GM08714 (cell line): Measurements from ENCODE around the gene RCAN2.

Experiments
- H3K4me3 ChIP-seq: fragments of 200-500 bp; sonication (Bioruptor generic); 2 replicates; pipeline ENCODE4 v1.5.1; 2014; ENCODE audit warnings: mild to moderate bottlenecking, low read length, inconsistent platforms
- ZNF274 ChIP-seq: IDR thresholded peaks from 2 replicates; pipeline ENCODE4 v1.6.1; 2012; ENCODE audit warnings: mild to moderate bottlenecking, low read depth, low read length

RCAN2 gene

DNA sequence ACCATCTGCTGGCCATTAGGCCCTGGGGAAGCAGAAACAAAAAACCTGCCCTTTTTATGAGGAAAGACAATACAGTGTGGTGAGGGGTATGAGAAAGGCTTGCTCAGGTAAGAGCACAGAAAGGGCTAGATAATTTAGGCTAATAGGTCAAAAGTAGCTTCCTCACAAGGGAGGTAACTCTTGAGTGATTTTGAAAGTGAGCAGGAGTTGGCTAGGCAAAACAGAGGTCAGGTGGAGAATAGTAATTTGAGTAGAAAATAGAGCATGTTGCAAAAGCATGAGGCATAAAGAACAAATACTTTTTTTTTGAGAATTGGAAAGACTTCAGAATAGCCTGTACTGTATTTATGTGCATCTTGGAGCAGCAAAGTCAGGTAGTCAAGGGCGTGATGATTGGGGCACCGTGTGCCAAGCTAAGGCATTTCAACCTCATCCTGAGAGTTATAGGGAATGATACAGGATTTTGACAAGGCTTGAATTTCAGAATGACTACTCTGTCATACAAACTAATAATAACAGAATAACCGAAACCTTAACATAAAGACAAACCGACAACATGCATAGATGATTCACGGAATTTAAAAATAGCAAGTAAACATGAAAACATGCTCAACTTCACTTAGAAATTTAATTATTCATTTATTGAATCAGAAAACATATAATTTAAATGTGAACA, 197.5 kb downstream of the RCAN2 start:
- H3K4me3 ChIP-seq, result no peak overlapping the region
- TF ChIP-seq ZNF274, result no peak

DNA sequence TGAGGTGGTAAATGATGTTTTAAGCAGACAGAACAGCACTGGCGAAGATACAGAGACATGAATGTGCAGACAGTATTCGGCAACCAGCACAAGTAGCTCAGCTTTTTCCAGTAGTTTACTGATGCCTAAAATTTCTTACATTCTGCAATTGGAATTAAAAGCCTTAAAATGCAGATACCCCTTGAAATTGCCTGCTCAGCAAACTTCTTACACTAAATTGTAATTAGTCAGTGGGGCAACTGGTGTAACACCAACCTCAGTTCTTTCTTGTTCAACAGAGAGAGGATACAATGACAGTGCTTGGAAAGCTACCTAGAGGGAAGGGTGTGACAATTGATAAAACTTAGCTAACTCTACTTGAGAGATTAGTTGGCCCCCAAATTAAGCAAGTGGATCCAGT, 199.4 kb downstream of the RCAN2 start:
- TF ChIP-seq ZNF274, result no peak
- no peak overlapping the region for H3K4me3 ChIP-seq

DNA sequence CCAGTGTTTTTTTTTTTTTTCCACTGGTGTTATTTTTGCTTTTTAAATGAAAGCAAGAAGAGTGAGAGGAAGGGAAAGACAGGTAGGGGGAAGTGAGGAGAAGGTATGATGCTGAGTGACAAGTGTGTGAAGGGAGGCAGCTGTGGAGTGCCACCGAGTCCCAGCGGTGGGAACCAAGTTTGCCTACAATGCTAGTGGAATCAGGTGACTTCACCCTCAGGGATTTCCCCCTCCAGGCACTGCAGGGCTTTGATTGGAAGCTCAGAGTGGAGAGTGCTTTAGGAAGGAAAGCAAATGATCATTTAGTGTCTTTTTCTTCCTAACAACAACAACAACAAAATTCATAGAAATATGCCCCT, 200.0 kb downstream of the RCAN2 start:
- no peak for TF ChIP-seq ZNF274
- H3K4me3 ChIP-seq, result no peak overlapping the region

DNA sequence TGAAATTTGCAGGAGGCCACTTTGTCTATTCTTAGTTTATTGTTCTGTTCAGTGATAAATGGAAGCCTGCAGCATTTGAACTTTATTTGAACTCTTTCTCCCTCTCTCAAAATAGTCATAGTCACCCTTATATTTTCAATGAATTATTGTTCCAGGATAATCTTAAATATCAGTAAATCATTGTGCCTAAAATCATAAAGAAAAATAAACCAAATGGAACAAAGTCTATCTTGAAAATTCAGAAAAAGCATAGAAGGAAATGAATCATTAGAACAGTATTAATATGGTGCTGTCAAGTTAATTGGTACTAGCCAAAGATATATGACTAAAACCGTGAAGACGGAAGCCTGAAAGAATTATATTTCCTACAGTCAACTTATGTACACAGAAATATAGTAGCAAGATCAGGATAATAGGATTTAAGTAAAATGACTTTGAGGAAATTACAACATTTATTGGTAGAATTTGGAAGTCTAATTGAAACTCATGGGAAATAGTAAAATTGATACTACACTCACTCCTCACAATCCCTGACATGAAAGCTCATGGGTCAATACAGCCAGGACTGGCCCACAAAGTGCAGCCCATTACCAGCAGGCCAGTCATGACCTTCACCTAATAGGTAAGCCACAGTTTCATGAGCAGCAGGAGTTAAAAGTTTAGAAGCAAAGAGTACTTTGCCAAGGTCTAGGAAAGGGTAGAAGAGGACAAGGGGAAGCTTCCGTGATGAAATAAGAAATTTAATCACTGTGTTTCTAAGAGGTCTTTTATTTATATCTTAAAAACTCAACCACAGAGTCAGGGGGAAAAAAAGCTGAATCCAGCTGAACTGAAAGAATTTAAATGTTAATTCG, 200.6 kb downstream of the RCAN2 start:
- no peak for TF ChIP-seq ZNF274

DNA sequence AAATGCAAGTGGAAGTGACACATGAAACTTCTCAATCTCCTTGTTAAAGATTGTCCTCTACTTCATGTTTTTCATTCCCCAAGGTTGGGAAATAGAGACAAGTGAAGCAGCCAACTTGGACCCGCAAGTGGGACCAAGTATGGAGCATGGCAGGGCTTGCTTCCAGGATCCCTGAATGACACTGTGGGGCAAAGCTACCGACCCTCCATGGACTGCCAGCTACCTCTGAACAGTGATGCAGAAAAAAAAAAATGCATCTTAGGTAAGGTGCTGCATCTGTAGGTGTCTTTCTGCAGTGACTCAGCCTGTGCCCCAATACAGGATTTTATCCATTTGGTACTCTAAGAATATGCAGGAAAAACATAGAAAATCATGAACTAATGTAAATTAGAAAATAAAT, 201.4 kb downstream of the RCAN2 start:
- H3K4me3 ChIP-seq, result no peak overlapping the region
- TF ChIP-seq ZNF274, result no peak

More for the DNA sequence above, 200.6 kb downstream of the RCAN2 start:
- no peak overlapping the region for H3K4me3 ChIP-seq

DNA sequence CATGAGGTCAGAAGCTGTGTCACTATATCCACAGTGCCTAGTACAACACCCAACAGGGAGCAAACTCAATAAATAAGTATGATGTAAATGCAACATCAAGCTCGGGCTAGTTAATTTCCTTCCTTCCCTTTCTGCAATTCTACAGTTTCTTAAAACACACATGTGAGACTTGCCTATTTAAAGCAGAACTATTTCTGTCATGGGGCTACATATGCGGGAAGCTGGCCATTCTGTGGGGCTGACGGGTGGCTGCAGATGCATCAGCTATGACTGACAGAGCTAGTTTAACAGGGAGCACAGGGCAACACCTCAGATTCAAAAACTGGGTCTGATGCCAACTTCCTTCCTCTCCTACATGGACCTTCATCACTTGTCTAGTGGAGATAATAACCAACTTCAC, 202.4 kb downstream of the RCAN2 start:
- H3K4me3 ChIP-seq, result no peak overlapping the region
- no peak for TF ChIP-seq ZNF274

DNA sequence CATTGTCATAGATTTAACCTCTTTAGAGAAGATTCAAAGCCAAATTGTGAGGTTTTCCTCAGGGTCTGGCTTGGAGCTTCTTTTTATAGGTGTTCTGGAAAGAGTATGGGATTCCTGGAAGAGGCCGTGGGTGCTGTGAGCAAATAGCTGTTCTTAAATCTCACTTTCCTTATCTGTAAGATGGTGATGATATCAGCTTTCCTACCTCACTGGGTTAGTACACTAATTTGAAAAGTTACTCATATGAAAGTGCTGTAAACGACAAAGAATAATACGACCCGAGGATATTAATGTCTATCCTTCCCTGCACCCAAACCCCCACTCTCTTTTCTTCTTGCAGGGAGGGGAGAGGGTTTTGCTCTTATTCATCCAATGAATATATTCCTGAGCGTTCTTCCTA, 203.6 kb downstream of the RCAN2 start:
- TF ChIP-seq ZNF274, result no peak
- no peak overlapping the region for H3K4me3 ChIP-seq

DNA sequence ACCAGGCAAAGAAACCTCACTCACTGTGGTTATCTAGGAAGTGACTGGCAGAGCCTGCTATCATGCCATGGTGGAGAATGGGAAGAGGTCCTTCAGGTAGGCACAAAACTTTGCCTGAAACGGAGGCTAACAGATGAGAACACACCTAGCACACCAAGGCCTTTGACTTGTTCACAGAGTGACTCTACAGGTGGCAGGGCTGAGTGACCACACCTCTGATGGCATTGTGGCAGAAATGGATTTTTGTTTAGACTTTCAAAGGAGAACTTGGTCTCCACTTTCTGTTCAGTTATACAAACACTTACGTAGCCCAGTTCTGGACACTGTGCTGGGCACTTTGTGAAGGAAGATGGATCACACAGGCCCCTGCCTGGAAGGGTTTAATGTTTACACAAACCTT, 204.2 kb downstream of the RCAN2 start:
- H3K4me3 ChIP-seq, result no peak overlapping the region
- TF ChIP-seq ZNF274, result no peak

DNA sequence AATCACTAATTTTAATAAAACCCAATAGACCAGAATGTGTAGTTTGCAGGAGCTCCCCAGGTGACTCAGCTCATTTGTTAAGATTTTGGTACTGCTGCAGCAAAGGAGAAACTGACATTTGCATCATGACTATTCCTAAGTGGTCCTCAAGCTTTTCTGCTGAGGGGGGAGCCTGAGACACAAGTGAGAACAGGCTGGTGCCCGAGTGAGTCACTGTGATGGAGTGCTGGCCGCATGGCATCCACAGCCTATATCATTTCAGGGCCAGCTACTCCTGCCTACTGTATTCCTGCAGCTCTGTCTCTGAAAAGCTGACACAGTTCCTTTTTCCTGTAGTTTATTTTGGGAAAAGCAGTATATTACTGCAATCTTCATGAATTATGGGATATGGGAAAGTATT, 206.8 kb downstream of the RCAN2 start:
- H3K4me3 ChIP-seq, result no peak overlapping the region
- TF ChIP-seq ZNF274, result no peak

DNA sequence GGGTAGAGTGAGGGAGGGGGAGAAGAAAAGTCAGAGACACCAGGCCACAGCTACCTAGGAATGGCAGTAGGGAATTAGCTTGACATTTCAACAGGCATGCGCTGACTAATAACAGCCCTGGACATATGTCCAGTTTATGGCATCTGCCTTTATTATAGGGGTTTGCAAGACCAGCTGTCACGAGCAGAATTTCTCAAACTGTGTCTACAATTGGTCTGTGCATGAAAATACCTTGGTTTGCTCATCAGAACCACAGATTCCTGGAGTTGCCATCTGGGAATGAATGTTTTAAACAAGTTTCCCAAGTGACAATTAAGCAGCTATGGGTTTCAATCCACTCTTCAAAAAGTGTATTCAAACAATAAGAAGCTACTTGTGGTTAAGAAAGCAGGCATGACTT, 210.1 kb downstream of the RCAN2 start:
- TF ChIP-seq ZNF274, result no peak

DNA sequence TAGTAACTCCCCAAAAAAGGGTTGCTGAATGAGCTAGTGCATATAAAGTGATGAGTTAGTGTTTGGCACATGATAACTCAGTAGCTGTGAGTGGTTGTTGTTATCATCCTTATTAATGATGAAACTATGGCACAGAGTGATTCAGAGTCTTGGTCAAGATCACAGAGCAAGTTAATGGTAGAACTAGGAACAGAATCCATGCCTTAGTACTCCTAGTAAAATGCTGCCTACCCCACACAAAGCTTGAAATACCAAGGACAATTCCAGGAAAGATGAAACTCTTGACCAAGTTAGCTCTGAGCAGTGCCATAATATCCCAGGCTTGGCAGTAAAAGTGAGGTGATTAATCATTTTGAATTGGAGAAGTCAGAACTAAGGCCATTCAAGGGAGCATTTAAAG, 211.4 kb downstream of the RCAN2 start:
- no peak overlapping the region for H3K4me3 ChIP-seq
- TF ChIP-seq ZNF274, result no peak

More for the DNA sequence above, 210.1 kb downstream of the RCAN2 start:
- no peak overlapping the region for H3K4me3 ChIP-seq

DNA sequence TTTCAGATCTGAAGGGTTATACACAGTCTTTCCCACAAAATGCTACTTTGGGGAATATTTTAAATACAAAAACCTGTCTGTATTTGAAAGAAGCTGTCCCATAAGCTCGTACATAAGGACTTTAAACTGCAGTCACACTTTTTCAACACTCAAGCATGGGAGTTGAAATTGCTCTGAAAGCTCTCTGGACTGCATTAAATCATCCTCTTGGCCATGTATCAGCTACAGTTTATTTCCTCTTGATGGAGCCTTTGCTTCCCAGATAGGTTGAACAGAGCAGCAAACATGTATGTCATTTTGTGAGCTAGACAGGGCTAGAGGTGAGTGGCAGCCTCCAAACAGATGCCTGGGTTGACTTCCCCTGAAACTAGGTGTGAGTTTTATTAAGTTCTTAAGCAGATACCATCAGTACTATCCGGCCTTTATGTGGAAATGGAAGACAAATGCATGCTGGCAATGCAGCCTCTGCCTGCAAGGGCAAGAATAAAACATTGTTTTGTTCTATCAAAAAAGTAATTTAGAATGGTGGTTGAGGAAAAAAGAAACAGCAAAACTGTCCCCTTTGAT, 214.6 kb downstream of the RCAN2 start:
- H3K4me3 ChIP-seq, result no peak overlapping the region
- TF ChIP-seq ZNF274, result no peak

DNA sequence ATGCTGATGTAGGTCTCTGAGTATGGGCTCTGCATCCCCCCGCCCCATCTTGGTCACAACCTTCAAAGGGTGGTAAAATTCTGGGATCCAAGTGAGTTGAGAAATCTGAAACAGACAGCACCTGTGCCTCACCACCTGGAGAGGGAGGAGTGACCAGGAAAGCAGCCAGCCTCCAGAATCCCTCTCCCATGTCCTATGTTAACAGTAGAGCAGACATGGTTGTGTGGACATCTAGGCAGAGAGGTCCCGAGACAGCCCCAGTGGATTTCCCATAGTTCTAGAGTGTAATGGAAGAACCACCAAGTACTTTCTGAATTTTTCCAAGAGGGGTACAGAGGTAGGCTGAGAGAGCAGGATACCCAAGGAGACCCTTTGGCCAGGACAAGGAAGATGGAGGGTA, 216.7 kb downstream of the RCAN2 start:
- H3K4me3 ChIP-seq, result no peak overlapping the region
- TF ChIP-seq ZNF274, result no peak

DNA sequence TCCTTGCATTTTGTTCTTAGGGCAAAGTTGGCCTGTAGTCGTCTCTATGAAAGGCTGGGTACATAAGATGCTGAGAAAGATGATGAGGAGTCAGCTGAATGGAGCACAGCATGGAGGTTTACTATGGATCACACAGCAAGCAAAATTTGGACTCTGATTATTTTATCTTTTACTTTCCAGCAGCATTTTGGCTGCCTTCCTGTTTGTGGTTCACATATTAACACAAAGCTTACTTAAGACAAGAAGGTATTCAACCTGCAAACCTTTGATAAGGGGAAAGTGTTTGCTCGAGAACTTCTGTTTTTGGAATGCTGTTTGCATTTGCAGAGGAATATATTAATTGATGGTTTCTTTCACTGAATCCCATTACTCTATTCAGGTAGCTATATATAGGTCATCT, 217.3 kb downstream of the RCAN2 start:
- no peak for TF ChIP-seq ZNF274
- H3K4me3 ChIP-seq, result no peak overlapping the region

DNA sequence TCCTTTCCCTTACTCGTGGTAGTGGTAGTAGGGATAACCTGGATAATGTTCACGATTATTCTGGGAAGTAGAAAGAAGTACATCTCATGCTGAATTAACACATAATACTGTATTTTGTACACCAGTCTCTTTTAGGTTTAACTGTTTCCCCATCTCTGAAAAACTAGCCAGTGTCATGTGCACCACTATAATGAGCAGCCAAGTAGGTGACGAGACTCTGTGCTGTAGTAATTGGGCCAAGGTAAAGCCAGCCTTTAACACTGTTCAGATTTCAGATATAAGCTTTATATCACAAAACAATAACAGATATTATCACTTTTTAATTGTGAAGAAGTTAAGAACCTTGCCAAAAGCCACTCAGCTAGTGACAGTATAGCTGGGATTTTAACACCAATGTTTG, 219.5 kb downstream of the RCAN2 start:
- no peak overlapping the region for H3K4me3 ChIP-seq
- no peak for TF ChIP-seq ZNF274
